Tibial artery (tissue), 4 donors: Measurements from ENCODE around the gene UPK1B.

Experiments used
- DNase-seq, 2 donors: peaks; one replicate each; pipeline ENCODE4 v3.0.0-alpha.2; 2019
- H3K27ac ChIP-seq, 2 donors: fragments of 200-600 bp; sonication (generic) in 1 of 2; 1 replicate in 1 of 2; 2 replicates in 1 of 2; pipeline ENCODE4 v1.5.1; 2018 to 2019; ENCODE audit warnings: mild to moderate bottlenecking in 1 of 2
- H3K27me3 ChIP-seq, 2 donors: fragments of 200-600 bp; sonication (generic) in 1 of 2; one replicate each; pipeline versions ENCODE4 v1.5.1 to v1.6.0; 2016 to 2019
- H3K36me3 ChIP-seq, 3 donors: fragments of 200-600 bp; sonication (generic) in 2 of 3; one replicate each; pipeline ENCODE4 v1.5.1; 2016 to 2019; ENCODE audit warnings: mild to moderate bottlenecking in 2 of 3
- H3K4me1 ChIP-seq, 4 donors: fragments of 200-600 bp; sonication (generic) in 2 of 4; 1 replicate in 3 of 4; 2 replicates in 1 of 4; pipeline ENCODE4 v1.5.1; 2016 to 2019
- H3K4me3 ChIP-seq, 2 donors: fragments of 200-600 bp; sonication (generic) in 1 of 2; 1 replicate in 1 of 2; 2 replicates in 1 of 2; pipeline ENCODE4 v1.5.1; 2018 to 2019; ENCODE audit warnings: mild to moderate bottlenecking in 2 of 2
- H3K9me3 ChIP-seq, 3 donors: fragments of 200-600 bp; sonication (generic) in 1 of 3; one replicate each; pipeline ENCODE4 v1.5.1; 2016 to 2019
- CTCF ChIP-seq, 2 experiments: fragments of 200-600 bp in 1 of 2; fragments of 450-650 bp in 1 of 2; IDR thresholded peaks; one replicate each; pipeline ENCODE4 v1.5.1; 2017 to 2019; ENCODE audit warnings: antibody characterized with exemption in 2 of 2, mild to moderate bottlenecking in 1 of 2, moderate library complexity in 1 of 2
- intact Hi-C: fragments of 100-400 bp; cut with DNase I; formaldehyde crosslinking; loops from one replicate; pipeline ENCODE4 v1.15.0; 2023; ENCODE audit warnings: low total_unique reads

The UPK1B gene

GRCh38 chr3:119207512-119207875, 34.1 kb downstream of the UPK1B start:
- intact Hi-C loops = loop anchor here (5.0 kb wide), 1 partner anchor 240 kb away; no protein-coding TSS in a partner anchor
- Histone ChIP-seq H3K9me3 (no peaks in the 10 kb centered on the region), H3K36me3 (peaks cover 13 to 45% (median 31%) of the 10 kb centered on the region in 3 donors), H3K4me3 (no peak overlapping the region), H3K27me3 (no peaks in the 10 kb centered on the region), H3K4me1 (no peaks in the 10 kb centered on the region), H3K27ac (no peak overlapping the region)
- TF ChIP-seq CTCF (IDR thresholded peaks at IDR 0.05) = no peak
- DNase-seq = no peak

- Histone ChIP-seq H3K36me3 (peaks cover 49 to 82% (median 68%) of the 10 kb centered on the region in 3 donors), H3K4me3 (no peak overlapping the region), H3K27me3 (no peaks in the 10 kb centered on the region), H3K4me1 (no peaks in the 10 kb centered on the region), H3K9me3 (no peaks in the 10 kb centered on the region), H3K27ac (no peak overlapping the region)
- intact Hi-C loops = no loop called here
- TF ChIP-seq CTCF (IDR thresholded peaks at IDR 0.05) = no peak
- no peak for DNase-seq
Measured at GRCh38 chr3:119211193-119211592, 37.8 kb downstream of the UPK1B start.

GRCh38 chr3:119211803-119212202, 38.4 kb downstream of the UPK1B start:
- DNase-seq = no peak
- Histone ChIP-seq H3K27ac (no peak overlapping the region), H3K4me1 (no peaks in the 10 kb centered on the region), H3K27me3 (no peaks in the 10 kb centered on the region), H3K4me3 (no peak overlapping the region), H3K9me3 (no peaks in the 10 kb centered on the region), H3K36me3 (peaks cover 49 to 82% (median 69%) of the 10 kb centered on the region in 3 donors)
- intact Hi-C loops = no loop called here
- TF ChIP-seq CTCF (IDR thresholded peaks at IDR 0.05) = no peak

- H3K9me3 ChIP-seq = no peaks in the 10 kb centered on the region
- H3K4me3 ChIP-seq = no peak overlapping the region
- no peak overlapping the region for H3K27ac ChIP-seq
- peaks cover 72 to 90% (median 74%) of the 10 kb centered on the region in 3 donors for H3K36me3 ChIP-seq
- H3K4me1 ChIP-seq = no peaks in the 10 kb centered on the region
- DNase-seq = no peak
- intact Hi-C loops = no loop called here
- no peak for TF ChIP-seq CTCF (IDR thresholded peaks at IDR 0.05)
- H3K27me3 ChIP-seq = no peaks in the 10 kb centered on the region
Measured at GRCh38 chr3:119219069-119219468, 45.7 kb downstream of the UPK1B start.

GRCh38 chr3:119220198-119220597, 46.8 kb downstream of the UPK1B start:
- no peak for TF ChIP-seq CTCF (IDR thresholded peaks at IDR 0.05)
- Histone ChIP-seq H3K4me1 (no peaks in the 10 kb centered on the region), H3K27me3 (no peaks in the 10 kb centered on the region), H3K9me3 (no peaks in the 10 kb centered on the region), H3K36me3 (peaks cover 65 to 85% (median 74%) of the 10 kb centered on the region in 3 donors), H3K4me3 (no peak overlapping the region), H3K27ac (no peak overlapping the region)
- DNase-seq = no peak
- intact Hi-C loops = no loop called here
